Breast epithelium (tissue), 4 donors: ENCODE measurements around the gene CPA2. TPM values are rescaled to one million over a fixed set of nuclear protein-coding genes. Genes with fewer than 3 reads are reported as not detected.

Source experiments
- DNase-seq, 2 donors: peaks; one replicate each; pipeline ENCODE4 v3.0.0-alpha.2; 2019; ENCODE audit warnings: low spot score in 2 of 2
- H3K27ac ChIP-seq, 2 donors: fragments of 200-600 bp; sonication (generic) in 1 of 2; one replicate each; pipeline ENCODE4 v1.5.1; 2016 to 2019; ENCODE audit warnings: mild to moderate bottlenecking in 1 of 2
- H3K27me3 ChIP-seq, 2 donors: fragments of 200-600 bp; sonication (generic) in 1 of 2; one replicate each; pipeline versions ENCODE4 v1.5.1 to v1.6.0; 2017 to 2019; ENCODE audit warnings: control low read depth in 1 of 2, mild to moderate bottlenecking in 1 of 2
- H3K36me3 ChIP-seq: fragments of 200-600 bp; one replicate; pipeline ENCODE4 v1.5.1; 2019
- H3K4me1 ChIP-seq, 2 donors: fragments of 200-600 bp; sonication (generic); one replicate each; pipeline ENCODE4 v1.5.1; 2016 to 2019; ENCODE audit warnings: control low read depth in 1 of 2
- H3K4me3 ChIP-seq, 3 donors: fragments of 200-600 bp; sonication (generic); 1 replicate in 2 of 3; 2 replicates in 1 of 3; pipeline ENCODE4 v1.5.1; 2016 to 2019; ENCODE audit warnings: mild to moderate bottlenecking in 3 of 3, moderate library complexity in 2 of 3
- H3K9me3 ChIP-seq, 2 donors: fragments of 200-600 bp; sonication (generic) in 1 of 2; one replicate each; pipeline ENCODE4 v1.5.1; 2016 to 2019; ENCODE audit warnings: control low read depth in 1 of 2
- POLR2A ChIP-seq: fragments of 450-650 bp; IDR thresholded peaks from one replicate; pipeline ENCODE4 v1.6.1; 2016; ENCODE audit warnings: antibody characterized with exemption, mild to moderate bottlenecking, moderate library complexity
- POLR2AphosphoS5 ChIP-seq, 3 donors: sonication (generic); formaldehyde crosslinking; IDR thresholded peaks; one replicate each; pipeline ENCODE4 v1.6.1; 2017; ENCODE audit warnings: antibody characterized with exemption in 3 of 3
- intact Hi-C: fragments of 100-400 bp; cut with DNase I; formaldehyde crosslinking; loops from one replicate; pipeline ENCODE4 v1.15.1; 2023; ENCODE audit warnings: low total_unique reads
- total RNA-seq, 3 donors: library from RNA; depleted of rRNA; stranded (reverse); fragments of >200 nt; gene quantifications; one replicate each; pipeline ENCODE4 v1.1.0, GENCODE V29; 2016
- TF ChIP-seq, protein P1 (sequence below), 3 donors: fragments of 450-650 bp; IDR thresholded peaks; one replicate each; pipeline ENCODE4 v1.5.1; 2016 to 2017; ENCODE audit warnings: antibody characterized with exemption in 3 of 3, mild to moderate bottlenecking in 3 of 3, moderate library complexity in 3 of 3

CPA2 gene
- total RNA-seq, 3 donors from 2014 or later = not detected

DNA sequence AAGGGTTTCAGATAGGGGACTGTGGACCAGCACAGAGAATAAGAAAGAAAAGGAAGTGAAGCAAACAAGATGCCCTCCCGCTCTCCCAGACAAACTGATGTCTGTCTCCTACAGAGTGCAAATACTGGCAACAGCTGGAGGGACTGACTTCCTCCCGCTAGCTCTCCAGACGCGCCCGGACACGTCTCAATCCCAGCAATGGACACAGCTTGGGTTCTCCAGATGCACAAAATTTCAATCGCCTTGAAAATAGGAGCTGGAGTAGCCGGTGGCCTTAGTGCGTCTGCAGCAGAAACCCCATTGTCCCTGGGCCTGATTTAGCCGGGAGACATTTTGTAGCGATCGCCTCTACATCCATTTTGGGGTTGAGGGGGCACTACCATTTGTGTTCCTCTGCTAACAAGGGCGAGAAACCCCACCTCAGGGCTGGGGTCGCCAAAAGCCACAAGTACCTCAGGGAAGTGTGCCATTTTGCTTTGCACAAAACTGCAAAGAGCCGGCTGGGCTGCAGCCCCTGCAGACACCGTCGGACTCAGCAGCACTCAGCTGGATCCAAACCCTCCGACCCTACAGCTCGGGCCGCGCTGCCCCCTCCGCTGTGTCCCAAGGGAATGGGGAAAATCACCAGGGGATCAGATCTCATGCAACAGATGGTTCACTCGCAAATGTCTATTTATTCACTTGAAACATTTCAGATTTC lies 5.9 kb downstream of the CPA2 start:
- Histone ChIP-seq H3K9me3 (no peaks in the 10 kb centered on the region), H3K4me1 (no peaks in the 10 kb centered on the region), H3K4me3 (peak overlapping the region; percentile 11 to 49 (median 32)), H3K36me3 (no peaks in the 10 kb centered on the region), H3K27me3 (no peaks in the 10 kb centered on the region), H3K27ac (peak overlapping the region; percentile 33 to 48)
- DNase-seq = no peak
- TF ChIP-seq POLR2AphosphoS5 (IDR thresholded peaks at IDR 0.05) (no peak), POLR2A (no peak)
- TF ChIP-seq, protein P1, sequence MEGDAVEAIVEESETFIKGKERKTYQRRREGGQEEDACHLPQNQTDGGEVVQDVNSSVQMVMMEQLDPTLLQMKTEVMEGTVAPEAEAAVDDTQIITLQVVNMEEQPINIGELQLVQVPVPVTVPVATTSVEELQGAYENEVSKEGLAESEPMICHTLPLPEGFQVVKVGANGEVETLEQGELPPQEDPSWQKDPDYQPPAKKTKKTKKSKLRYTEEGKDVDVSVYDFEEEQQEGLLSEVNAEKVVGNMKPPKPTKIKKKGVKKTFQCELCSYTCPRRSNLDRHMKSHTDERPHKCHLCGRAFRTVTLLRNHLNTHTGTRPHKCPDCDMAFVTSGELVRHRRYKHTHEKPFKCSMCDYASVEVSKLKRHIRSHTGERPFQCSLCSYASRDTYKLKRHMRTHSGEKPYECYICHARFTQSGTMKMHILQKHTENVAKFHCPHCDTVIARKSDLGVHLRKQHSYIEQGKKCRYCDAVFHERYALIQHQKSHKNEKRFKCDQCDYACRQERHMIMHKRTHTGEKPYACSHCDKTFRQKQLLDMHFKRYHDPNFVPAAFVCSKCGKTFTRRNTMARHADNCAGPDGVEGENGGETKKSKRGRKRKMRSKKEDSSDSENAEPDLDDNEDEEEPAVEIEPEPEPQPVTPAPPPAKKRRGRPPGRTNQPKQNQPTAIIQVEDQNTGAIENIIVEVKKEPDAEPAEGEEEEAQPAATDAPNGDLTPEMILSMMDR (IDR thresholded peaks at IDR 0.05) = no peak
- intact Hi-C loops = no loop called here

DNA sequence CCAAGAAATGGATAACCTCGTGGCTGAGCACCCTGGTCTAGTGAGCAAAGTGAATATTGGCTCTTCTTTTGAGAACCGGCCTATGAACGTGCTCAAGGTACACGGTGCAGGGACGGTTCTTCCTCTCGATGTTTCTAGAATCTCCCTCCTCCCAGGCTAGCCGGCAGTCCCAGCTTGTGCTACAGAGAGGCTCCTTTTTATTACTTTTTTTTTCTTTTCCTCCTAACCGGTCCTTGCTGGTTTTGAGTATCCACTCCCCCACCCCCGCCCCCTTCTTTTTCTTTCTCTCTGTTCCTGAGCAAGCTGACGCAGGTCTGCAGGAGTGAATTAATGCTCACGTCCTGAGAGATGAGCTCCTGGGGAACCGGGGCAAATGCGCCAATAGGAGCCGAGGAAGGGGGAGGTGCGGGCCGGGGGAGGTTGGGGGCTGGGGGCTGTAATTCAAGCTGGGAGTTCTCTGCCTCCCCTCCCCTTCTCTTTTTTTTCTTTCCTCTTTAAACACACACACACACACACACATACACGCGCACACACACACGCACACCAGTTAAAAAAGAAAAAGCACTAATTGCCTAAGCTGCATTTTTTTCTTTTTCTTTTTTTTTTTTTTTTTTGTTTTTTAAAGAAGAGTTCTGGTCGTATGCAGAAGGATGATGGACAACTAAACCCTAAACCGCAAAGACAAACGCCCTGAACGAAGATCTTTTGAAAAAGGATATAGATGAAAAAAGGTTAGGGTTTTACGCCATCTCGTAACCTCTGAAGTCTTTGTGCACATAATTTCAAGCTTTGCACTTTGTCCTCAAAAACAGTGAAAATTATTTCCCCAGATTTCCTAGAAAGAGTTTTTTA lies 6.6 kb downstream of the CPA2 start:
- Histone ChIP-seq H3K9me3 (no peaks in the 10 kb centered on the region), H3K27ac (peak overlapping the region; percentile 33 to 48), H3K27me3 (no peaks in the 10 kb centered on the region), H3K4me3 (peak overlapping the region; percentile 11 to 49 (median 32)), H3K36me3 (no peaks in the 10 kb centered on the region), H3K4me1 (no peaks in the 10 kb centered on the region)
- intact Hi-C loops = no loop called here
- TF ChIP-seq, protein P1 (IDR thresholded peaks at IDR 0.05) = no peak
- TF ChIP-seq POLR2A (no peak), POLR2AphosphoS5 (IDR thresholded peaks at IDR 0.05) (no peak)
- no peak for DNase-seq

DNA sequence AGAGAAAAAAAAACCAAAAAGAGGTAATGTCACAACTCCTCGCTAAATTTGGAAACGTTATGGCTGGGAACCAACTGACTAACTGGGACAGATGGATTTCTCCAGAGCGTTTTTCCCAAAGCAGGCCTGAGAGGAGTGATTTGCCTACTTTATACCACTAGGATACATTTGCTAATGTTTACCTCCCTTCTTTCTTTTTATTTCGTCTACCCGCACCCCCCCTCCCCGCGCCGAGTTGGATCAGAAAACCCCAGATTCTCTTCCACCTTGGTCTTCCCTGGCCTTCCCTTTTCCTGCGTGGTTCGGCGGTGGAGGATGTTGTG lies 7.2 kb downstream of the CPA2 start:
- TF ChIP-seq POLR2AphosphoS5 (IDR thresholded peaks at IDR 0.05) (peak in 1 of 3 donors; percentile 45), POLR2A (no peak)
- TF ChIP-seq, protein P1 (IDR thresholded peaks at IDR 0.05) = no peak
- Histone ChIP-seq H3K4me1 (no peaks in the 10 kb centered on the region), H3K4me3 (peak overlapping the region in 1 of 3 donors; percentile 32), H3K27ac (peak overlapping the region in 1 of 2 donors; percentile 53), H3K27me3 (no peaks in the 10 kb centered on the region), H3K9me3 (no peaks in the 10 kb centered on the region), H3K36me3 (no peaks in the 10 kb centered on the region)
- intact Hi-C loops = no loop called here
- no peak for DNase-seq

DNA sequence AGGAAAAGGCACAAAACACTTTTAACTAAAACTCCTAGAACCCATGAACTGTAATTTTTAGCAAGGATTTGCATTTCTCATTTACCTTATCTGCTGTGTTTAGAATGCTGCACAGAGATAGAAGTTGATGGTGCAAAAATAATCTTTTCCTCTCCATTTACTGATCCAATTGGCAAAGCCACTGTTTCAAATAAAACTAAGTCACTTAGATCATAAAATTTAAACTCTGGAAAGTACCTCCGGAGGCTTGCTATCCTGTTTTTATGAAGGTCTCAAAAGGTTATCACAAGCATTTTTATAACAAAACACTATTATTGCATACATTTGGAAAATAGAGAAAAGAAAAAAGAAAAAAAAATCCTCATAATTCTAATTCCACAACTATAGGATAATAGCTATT lies 7.6 kb downstream of the CPA2 start:
- H3K9me3 ChIP-seq = no peaks in the 10 kb centered on the region
- no peak overlapping the region for H3K4me3 ChIP-seq
- intact Hi-C loops = no loop called here
- TF ChIP-seq POLR2AphosphoS5 (IDR thresholded peaks at IDR 0.05) (no peak), POLR2A (no peak)
- TF ChIP-seq, protein P1 (IDR thresholded peaks at IDR 0.05) = no peak
- no peak for DNase-seq
- H3K4me1 ChIP-seq = no peaks in the 10 kb centered on the region
- no peaks in the 10 kb centered on the region for H3K36me3 ChIP-seq
- H3K27ac ChIP-seq = peak overlapping the region in 1 of 2 donors; percentile 53
- no peaks in the 10 kb centered on the region for H3K27me3 ChIP-seq

DNA sequence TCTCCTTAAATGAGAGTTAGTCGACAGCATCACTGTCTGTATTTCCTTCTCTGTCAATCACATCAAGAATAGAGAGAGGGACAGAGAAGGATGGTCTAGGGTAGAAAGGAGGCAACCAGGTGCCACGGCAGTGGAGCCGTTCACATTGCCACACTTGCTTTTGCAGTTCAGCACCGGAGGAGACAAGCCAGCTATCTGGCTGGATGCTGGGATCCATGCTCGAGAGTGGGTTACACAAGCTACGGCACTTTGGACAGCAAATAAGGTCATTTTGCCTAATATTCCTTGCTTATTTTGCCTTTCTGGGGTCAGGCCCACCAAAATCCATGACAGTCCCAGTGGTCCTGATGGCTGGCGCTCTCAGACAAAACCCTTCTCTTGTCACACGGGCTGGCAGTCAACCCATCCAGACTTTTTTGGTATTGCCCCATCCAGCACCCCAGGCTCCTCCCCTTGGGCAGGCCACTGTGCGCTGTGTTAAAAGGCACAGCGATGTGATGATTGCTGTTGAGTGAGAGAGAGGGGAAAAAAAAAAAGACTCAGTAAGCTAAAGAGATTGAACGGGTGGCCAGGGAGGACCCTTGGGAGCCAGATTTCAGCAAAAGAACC lies 8.4 kb downstream of the CPA2 start:
- intact Hi-C loops = no loop called here

More for the DNA sequence above, 8.4 kb downstream of the CPA2 start:
- DNase-seq = no peak
- Histone ChIP-seq H3K4me1 (no peaks in the 10 kb centered on the region), H3K36me3 (no peaks in the 10 kb centered on the region), H3K9me3 (no peaks in the 10 kb centered on the region), H3K4me3 (no peak overlapping the region), H3K27me3 (no peaks in the 10 kb centered on the region), H3K27ac (no peak overlapping the region)
- TF ChIP-seq, protein P1 (IDR thresholded peaks at IDR 0.05) = no peak
- TF ChIP-seq POLR2A (no peak), POLR2AphosphoS5 (IDR thresholded peaks at IDR 0.05) (no peak)
